ENCODE data around the gene PALM. TPM values are rescaled to one million over a fixed set of nuclear protein-coding genes. Genes with fewer than 3 reads are reported as not detected.

Gene PALM
- total and polyA plus RNA-seq, 9 of the 15 experiments (the other 6 are each of a cell fraction or from before 2014, with no cell fraction given), result 0.04 to 6.6 (median 1.7) TPM

- TF ChIP-seq MAX (CRISPR knock-in tag; IDR thresholded peaks at IDR 0.05) (0 out of 2 replicates have a peak, but pooled peaks have one; percentile 11), KLF16 (IDR thresholded peaks at IDR 0.05) (no peak), CHD7 (IDR thresholded peaks at IDR 0.05; ENCODE audit: low read depth, low read length) (no peak), ZNF121 (CRISPR knock-in tag; conservative IDR thresholded peaks at IDR 0.05) (no peak), ZNF518B (CRISPR knock-in tag; IDR thresholded peaks at IDR 0.05) (no peak), LEF1 (IDR thresholded peaks at IDR 0.05) (no peak), GTF2B (IDR thresholded peaks at IDR 0.05; ENCODE audit: extremely low read depth, insufficient read length) (no peak), ZBTB17 (CRISPR knock-in tag; IDR thresholded peaks at IDR 0.05) (peak; percentile 93), IFI16 (CRISPR knock-in tag; IDR thresholded peaks at IDR 0.05) (no peak), GTF2F1 (IDR thresholded peaks at IDR 0.05; ENCODE audit: low read depth, low read length) (no peak), STAG1 (CRISPR knock-in tag; IDR thresholded peaks at IDR 0.05; ENCODE audit: borderline replicate concordance) (no peak), POLR2G (IDR thresholded peaks at IDR 0.05; ENCODE audit: low read depth, low read length) (peak; percentile 39), TCF7L2 (IDR thresholded peaks at IDR 0.05; ENCODE audit: low read depth, low read length) (no peak)
Measured at GRCh38 chr19:695352-695949, 13.3 kb upstream of the PALM start, which contains the start of gene PRSS57 (continued).

All from K562 (cell line).